Body of pancreas (tissue), 4 donors: Measurements from ENCODE around the gene SLC49A4.

ENCODE experiments used
- CTCF ChIP-seq, 7 experiments: fragments of 450-650 bp in 4 of 7; fragments of 200-600 bp in 3 of 7; sonication (generic) in 3 of 7; IDR thresholded peaks; one replicate each; pipeline ENCODE4 v1.5.1; 2016 to 2019; ENCODE audit warnings: antibody characterized with exemption in 7 of 7
- POLR2A ChIP-seq, 3 donors: fragments of 450-650 bp; IDR thresholded peaks; one replicate each; pipeline ENCODE4 v1.6.1; 2016; ENCODE audit warnings: antibody characterized with exemption in 3 of 3, mild to moderate bottlenecking in 2 of 3

GRCh38 chr3:122893754-122894668 lies 99.1 kb downstream of the SLC49A4 start:
- TF ChIP-seq CTCF (IDR thresholded peaks at IDR 0.05) (no peak), POLR2A (IDR thresholded peaks at IDR 0.05) (no peak)
